Fibroblast of skin of right biceps (primary cell): ENCODE data around the gene MSANTD1.

Source experiments
- DNase-seq: peaks from one replicate; pipeline ENCODE4 v3.0.0-alpha.2; 2013

The MSANTD1 gene

DNA sequence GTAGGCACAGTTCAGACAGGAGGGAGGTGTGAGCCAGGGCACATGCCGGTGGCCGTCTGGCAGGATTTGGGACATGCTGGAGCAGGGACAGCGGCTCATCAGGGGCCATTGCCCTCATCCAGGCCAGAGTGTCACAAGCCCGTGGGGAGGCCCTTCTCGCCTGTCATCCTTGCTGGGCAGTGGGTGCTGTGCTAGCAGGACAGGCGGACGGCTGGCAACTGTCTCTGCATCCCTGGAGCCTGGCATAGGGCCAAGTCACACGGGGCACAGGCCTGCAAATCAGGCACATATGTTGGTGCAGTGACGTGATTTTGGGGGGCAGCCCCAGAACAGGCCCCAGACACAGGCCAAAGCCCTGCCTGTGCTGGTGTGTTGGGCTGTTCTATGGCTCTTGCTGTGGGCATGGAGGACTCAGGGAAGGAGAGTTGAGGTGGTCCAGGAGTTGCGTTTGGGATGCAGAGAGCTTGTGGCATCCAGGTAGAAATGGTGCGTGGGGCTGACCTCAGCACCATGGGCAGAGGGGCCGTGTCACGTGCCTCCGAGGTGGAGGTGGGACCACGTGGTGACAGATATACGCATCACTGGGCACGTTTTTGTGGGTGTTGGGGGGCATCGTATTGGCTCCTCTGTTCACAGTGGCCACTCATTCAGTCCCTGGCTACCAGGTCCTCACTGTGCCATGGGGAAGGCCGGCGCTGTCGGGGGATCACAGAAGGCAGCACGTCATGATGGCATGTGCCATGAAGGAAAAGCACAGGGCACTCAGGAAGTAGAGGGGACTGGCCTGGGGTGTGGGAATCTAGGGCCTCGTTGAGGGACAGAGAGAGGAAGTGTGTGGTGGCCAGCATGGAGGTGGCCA is 14.6 kb upstream of the MSANTD1 start:
- DNase-seq, result no peak

DNA sequence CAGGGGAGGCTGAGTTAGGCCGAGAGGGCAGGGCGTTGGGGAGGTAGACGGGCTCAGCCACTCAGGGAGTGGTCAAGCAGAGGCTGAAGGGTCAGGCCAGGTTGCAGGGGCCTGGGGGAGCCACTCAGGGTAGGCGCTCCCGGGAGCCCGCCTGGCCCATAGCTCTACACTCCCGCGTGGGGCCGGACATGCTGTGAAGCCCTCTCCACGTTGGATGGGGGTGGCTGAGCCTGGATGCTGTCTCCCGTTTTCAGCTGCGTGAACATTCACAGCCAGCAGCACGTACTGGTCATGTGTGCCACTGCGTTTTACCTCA is 14.0 kb upstream of the MSANTD1 start:
- DNase-seq, result no peak

DNA sequence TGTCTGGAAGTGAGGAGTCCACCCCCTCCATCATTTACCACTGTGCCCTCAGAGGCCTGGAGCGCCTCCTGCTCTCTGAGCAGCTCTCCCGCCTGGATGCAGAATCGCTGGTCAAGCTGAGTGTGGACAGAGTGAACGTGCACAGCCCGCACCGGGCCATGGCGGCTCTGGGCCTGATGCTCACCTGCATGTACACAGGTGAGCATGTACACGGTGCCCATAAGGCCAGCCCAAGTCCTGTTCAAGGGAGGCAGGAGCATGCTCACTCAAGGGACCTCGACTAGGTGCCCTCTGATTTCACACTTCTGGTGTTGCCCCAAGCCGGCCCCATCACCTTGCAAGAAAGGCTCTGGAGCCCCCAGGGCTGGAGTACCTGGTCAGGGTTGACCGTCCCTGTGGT is 13.4 kb upstream of the MSANTD1 start:
- no peak for DNase-seq

DNA sequence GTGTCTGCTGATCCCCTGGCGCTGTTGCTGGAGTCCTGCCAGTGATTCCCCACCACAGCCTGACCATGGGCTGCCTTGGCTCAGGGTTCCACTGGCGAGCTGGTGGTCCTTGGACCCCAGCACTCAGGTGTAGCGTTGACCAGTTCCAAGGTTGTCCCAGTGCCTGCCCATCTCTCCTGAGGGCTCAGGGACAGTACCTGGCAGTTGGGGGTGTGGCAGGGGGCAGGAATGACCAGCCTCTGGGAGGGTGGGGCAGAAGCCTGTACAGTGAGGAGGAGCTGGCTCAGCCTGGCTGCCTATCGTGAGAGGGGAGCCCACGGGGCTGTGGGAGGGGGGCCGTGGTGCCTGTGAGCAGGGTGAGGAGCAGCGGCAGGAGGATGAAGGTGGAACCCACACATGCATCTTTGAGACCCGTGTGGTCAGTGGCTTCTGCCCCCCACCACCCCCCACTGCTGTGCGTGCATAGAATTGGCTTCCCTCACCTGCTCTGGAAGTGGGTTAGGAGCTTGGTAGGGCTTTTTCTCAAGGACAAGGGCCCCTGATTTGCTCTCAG is 12.6 kb upstream of the MSANTD1 start:
- no peak for DNase-seq

DNA sequence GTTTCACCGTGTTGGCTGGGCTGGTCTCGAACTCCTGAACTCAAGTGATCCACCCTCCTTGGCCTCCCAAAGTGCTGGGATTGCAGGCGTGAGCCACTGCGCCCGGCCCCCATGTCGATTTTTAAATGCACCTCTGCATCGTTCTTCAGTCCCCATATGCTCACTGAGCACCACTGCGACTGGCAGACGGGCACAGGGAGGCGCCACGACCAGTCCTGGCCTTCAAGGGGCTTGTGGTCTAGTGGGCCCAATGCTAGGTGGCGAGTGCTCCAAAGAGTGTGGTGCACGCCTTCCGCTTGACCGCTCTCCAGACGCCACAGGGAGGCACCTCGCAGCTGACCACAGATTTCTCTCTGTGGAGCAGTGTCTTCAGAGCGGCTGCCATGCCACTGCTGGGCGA is 11.7 kb upstream of the MSANTD1 start:
- no peak for DNase-seq

DNA sequence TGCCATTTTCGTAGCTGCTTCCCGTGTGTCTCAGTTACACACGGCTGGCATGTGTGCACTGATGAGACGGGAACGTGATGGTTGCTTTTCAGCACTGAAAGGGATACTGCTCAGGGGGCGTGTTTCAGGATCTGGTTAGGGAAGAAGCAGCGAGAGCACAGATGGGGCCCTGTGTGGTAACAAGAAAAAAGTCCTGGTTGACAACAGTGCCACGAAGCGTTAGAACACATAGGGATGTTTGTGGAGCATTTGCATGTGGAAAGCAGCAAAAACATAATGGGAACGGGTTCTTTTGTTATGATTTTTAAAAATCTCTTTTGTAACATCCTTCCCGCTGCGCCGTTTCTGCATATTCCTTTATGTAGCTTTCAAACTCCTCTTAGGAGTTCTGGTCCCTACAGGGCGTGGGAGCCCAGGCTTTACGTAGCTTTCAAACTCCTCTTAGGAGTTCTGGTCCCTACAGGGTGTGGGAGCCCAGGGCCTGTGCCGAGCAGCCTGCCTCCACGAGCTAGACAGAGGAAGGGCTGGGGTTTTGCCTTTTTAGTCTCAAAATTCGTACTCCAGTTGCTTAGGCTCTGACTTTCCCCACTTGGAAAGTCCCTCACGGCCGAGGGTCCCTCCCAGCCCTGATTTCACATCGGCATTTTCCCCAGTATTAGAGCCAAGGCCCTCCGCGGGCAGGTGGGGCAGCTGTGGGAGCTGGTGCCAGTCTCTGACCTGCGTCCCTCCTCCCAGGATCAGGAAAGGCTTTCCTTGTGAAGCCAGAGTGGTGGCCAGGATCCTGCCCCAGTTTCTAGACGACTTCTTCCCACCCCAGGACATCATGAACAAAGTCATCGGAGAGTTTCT is 11.0 kb upstream of the MSANTD1 start:
- no peak for DNase-seq

DNA sequence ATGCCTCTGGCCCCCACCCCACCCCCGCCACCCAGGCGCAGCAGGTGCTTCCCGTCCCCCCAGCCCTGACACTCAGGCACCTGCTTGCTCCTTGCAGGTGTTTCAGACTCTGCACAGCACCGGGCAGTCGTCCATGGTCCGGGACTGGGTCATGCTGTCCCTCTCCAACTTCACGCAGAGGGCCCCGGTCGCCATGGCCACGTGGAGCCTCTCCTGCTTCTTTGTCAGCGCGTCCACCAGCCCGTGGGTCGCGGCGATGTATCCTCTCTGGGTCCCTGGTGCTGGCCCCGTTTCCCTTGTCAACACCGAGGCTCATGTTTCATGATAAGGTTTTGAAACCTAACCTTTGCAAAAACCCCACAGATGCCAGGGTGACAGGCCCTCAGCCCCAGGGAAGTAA is 10.2 kb upstream of the MSANTD1 start:
- DNase-seq, result no peak

DNA sequence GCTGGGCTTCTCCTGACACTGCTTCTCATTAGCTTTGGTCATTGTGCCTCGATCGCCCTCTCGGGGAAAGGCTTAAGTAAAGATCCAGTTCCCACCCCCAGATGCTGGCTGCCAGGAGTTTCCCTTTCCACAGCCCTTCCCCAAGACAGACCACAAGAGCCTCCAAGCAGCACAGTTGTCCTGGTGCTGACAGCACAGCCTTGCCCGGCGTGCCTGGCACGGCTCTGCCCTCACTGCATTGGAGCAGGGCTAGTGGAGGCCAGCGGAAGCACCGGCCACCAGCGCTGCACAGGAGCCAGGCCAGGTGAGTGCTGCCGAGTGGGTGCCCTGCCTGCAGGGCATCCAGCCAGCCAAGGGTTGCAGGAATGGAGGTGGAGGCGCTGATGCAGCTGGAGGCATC is 9.7 kb upstream of the MSANTD1 start:
- no peak for DNase-seq

DNA sequence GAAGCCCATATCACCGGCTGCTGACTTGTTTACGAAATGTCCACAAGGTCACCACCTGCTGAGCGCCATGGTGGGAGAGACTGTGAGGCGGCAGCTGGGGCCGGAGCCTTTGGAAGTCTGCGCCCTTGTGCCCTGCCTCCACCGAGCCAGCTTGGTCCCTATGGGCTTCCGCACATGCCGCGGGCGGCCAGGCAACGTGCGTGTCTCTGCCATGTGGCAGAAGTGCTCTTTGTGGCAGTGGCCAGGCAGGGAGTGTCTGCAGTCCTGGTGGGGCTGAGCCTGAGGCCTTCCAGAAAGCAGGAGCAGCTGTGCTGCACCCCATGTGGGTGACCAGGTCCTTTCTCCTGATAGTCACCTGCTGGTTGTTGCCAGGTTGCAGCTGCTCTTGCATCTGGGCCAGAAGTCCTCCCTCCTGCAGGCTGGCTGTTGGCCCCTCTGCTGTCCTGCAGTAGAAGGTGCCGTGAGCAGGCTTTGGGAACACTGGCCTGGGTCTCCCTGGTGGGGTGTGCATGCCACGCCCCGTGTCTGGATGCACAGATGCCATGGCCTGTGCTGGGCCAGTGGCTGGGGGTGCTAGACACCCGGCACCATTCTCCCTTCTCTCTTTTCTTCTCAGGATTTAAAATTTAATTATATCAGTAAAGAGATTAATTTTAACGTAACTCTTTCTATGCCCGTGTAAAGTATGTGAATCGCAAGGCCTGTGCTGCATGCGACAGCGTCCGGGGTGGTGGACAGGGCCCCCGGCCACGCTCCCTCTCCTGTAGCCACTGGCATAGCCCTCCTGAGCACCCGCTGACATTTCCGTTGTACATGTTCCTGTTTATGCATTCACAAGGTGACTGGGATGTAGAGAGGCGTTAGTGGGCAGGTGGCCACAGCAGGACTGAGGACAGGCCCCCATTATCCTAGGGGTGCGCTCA is 8.7 kb upstream of the MSANTD1 start:
- DNase-seq, result no peak

DNA sequence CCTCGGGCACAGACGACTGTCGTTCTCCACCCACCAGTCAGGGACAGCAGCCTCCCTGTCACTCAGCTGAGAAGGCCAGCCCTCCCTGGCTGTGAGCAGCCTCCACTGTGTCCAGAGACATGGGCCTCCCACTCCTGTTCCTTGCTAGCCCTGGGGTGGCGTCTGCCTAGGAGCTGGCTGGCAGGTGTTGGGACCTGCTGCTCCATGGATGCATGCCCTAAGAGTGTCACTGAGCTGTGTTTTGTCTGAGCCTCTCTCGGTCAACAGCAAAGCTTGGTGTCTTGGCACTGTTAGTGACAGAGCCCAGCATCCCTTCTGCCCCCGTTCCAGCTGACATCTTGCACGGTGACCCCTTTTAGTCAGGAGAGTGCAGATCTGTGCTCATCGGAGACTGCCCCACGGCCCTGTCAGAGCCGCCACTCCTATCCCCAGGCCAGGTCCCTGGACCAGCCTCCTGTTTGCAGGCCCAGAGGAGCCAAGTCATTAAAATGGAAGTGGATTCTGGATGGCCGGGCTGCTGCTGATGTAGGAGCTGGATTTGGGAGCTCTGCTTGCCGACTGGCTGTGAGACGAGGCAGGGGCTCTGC is 7.9 kb upstream of the MSANTD1 start:
- no peak for DNase-seq

DNA sequence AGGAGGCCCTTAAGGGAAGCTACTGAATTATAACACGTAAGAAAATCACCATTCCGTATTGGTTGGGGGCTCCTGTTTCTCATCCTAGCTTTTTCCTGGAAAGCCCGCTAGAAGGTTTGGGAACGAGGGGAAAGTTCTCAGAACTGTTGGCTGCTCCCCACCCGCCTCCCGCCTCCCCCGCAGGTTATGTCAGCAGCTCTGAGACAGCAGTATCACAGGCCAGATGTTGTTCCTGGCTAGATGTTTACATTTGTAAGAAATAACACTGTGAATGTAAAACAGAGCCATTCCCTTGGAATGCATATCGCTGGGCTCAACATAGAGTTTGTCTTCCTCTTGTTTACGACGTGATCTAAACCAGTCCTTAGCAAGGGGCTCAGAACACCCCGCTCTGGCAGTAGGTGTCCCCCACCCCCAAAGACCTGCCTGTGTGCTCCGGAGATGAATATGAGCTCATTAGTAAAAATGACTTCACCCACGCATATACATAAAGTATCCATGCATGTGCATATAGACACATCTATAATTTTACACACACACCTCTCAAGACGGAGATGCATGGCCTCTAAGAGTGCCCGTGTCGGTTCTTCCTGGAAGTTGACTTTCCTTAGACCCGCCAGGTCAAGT is 6.9 kb upstream of the MSANTD1 start:
- peak; percentile 27 for DNase-seq

DNA sequence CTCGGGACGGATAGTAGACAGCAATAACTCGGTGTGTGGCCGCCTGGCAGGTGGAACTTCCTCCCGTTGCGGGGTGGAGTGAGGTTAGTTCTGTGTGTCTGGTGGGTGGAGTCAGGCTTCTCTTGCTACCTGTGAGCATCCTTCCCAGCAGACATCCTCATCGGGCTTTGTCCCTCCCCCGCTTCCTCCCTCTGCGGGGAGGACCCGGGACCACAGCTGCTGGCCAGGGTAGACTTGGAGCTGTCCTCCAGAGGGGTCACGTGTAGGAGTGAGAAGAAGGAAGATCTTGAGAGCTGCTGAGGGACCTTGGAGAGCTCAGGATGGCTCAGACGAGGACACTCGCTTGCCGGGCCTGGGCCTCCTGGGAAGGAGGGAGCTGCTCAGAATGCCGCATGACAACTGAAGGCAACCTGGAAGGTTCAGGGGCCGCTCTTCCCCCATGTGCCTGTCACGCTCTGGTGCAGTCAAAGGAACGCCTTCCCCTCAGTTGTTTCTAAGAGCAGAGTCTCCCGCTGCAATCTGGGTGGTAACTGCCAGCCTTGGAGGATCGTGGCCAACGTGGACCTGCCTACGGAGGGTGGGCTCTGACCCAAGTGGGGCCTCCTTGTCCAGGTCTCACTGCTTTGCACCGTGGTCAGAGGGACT is 5.7 kb upstream of the MSANTD1 start:
- no peak for DNase-seq

DNA sequence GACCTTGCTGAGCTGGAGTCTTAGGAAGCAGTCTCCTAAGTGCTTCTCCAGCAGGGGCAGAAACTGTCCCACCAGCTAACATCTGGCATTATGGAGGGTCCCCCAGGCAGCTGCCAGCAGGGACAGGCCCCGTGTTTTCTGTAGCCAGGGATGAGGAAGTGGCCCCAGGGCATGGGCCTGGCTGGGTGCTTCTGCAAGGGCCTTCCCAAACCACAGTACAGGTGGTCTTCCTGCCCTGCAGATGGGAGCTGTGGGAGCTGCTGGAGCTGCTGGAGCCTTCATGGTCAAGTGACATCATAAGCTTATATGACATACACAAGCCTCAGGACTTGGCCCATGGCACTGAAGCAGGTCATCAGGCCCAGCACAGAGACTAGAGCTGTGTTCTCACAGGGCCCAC is 5.0 kb upstream of the MSANTD1 start:
- no peak for DNase-seq

DNA sequence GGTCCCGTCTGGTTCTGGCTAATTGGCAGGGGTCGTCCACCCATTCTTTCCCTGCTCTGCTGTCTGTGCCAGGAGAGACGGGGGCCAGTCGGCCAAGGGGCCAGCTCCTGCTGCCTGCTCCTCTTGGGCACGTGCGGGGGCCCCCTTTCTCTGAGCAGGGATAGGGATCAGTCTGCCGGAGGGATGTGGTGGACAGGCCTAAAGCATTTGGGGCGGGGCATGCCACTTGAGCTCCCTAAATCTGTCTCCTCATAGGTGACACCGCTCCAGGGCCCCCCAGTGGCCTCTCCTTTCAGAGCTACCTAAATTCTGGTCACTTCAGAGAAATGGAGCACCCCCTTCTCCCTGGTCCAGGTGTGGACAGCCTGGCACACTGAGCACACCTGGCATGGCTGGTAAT is 4.2 kb upstream of the MSANTD1 start:
- DNase-seq, result no peak

DNA sequence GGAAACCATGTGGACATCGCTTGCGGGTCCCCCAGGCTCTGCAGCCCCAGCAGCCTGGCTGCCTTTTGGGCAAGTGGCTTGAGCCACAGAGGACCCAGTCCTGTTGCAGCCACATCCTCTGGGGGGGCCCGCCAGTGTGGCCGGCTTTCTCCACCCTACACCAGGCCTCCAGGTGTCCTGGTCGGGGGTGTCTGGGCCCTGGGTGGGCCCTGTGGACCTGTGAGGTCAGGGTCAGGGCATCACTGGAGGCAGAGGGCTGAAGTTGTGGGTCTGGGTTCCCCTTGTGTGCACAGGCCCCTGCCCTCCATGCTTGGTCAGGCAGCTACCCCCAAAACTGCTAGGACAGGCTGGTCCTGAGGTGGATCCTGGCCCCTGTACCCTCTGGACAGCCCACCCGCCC is 3.3 kb upstream of the MSANTD1 start:
- no peak for DNase-seq

DNA sequence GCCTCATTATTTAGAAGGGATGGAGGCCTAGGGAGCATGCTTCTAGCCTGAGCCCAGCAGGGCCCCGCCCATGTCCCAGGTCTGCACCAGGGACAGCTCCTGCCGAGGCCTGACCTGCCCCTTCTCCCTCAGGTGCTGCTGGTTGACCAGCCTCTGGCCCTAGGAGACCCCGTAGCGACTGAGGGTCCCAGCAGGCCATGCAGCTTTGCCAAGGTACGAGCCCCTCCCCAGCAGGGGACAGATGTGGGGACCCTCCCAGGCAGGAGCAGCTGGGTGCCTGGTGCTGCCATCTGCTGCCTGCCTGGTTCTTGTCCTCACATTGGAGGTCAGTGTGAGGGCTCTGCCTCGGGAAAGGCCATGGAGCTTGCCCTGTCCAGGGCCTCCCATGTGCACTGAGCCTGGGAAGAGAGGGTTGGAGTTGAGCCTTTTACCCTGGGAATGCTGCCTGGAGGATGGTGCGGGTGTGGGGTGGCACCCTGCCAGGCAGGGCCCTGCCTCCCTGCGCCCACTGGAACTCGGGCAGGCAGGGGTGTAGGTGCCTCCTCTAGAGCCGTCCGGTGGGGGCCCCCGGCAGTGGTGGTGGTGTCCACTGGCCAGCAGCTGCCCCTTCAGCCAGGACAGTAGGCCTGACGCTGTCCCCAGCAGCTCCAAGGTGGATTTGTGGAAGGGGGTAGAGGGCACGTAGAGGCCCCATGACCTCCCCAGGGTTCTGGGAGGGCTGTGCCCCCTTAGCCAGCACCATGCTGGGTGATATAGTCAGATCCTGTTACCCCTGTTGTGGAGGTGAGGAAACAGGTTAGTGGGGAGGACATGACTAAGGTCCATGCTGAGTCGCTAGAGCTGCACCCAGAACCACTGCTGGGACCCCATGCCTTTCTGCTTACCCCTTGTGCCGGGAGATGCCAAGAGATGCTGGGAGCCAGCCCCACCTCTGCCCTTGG is 2.2 kb upstream of the MSANTD1 start:
- no peak for DNase-seq

DNA sequence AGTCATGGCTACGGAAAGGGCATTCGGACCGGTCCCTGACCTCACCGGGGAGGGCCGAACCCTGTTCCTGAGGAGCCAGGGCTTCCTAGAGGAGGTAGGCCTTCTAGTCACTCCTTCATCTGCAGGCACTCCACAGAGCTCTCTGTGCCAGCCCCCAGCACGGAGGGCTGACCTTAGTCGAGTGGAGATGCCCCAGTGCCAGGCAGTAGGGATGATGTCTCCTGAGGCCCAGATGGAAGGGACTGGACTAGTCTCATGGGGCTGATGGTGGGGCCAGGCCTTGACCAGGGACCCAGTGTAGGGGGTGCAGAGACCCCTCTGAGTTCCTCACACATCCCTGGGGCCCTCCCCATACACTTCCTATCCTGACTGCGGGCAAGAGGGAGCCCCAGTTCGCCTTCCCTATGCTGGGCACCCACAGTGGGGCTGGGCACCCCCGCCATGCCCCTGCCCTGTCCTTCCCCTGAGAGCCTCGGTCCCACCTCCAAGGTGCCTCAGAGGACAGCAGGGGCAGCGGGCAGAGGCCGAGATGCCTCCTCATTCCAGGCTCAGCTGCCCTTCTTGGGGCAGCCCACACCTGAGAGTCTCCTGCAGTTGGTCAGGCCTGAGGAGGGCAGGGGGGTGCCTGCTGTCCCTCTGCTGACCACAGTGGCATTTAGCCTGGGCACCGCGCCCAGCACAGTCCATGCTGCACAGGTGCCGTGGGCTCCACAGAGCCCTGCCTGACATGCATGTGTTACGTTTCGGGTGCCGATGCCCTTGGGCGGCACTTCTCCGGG is 1.4 kb upstream of the MSANTD1 start:
- no peak for DNase-seq

DNA sequence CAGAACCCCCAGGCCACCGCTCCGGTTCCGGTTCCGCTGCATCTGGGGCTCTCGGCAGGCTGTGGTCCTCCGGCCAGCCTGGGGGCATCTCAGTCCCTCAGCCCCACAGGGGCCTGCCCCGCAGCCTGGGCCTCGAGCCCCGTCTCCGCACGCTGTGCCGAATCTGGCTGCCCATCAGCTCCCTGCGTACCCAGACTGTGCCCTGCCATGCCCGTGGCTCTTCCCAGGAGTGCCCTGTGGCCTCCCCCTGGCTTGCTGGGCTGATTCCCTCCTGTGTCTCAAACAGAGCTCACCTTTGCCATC is 830 bp upstream of the MSANTD1 start:
- no peak for DNase-seq

DNA sequence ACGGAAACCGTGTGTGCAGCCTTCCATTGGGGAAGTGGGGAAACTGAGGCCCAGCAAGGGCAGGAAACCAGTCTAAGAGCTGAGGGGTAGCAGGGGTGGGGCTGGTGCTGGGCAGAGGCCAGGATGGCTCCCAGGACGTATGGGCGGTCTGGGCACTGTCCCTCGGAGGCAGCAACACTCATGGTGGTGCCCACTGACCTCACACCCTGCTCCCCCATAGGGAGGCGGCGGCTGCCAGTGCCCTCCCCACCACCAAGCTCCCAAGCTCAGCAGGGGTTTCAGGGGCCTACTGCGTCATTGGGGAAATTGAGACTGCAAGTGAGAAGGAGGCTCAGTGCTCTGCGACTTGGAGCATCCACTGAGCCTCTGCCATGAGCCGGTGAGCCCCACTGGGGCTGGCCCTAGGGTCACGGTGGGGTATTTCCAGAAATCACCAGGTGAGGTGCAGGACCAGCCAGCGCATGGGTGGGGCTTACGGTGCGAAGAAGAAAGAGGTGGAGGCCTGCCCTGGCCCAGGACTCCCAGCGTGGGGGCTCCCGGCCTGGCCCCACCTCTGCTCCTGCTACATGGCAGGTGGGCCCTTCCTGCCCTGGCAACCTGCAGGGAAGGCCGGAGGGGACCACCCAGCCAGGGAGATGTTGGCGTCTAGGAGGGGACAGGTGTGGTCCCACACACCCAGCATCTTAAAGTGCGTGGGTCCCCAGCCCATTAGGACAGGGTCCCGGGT is 915 bp downstream of the MSANTD1 start:
- DNase-seq, result no peak
